ENCODE data around the gene MAP4K5.
"Not testable (repeated sequence)": the region's sequence is repeated elsewhere in the genome, so short reads cannot be mapped to it uniquely, and the experiment has no call there.

MAP4K5 gene

GRCh38 chr14:50532502-50533240 lies at the start of gene MAP4K5:
TSS of gene MAP4K5 (minus strand) at chr14:50532569. CDS start at chr14:50532049, 520 bp downstream.
- peak; percentile 86 to 94 for DNase-seq (ENCODE audit: low spot score in 2 of 2)
- peaks cover 3% of the 10 kb centered on the region for H3K36me3 ChIP-seq (replicated peaks)
- peaks cover 20% of the 10 kb centered on the region for H3K4me1 ChIP-seq
- no peaks in the 10 kb centered on the region for H3K27me3 ChIP-seq (ENCODE audit: low read depth)
- peaks cover 1% of the 10 kb centered on the region for H3K9me3 ChIP-seq
- in situ Hi-C loops (cut with MboI; ENCODE audit: low sequenced_read_pairs) = loop anchor here (25.0 kb wide), 1 partner anchor 645 kb away; the partner anchor contains the start of gene ARF6
- peak within 1 kb of the TSS; percentile 82 for H3K4me3 ChIP-seq

DNA sequence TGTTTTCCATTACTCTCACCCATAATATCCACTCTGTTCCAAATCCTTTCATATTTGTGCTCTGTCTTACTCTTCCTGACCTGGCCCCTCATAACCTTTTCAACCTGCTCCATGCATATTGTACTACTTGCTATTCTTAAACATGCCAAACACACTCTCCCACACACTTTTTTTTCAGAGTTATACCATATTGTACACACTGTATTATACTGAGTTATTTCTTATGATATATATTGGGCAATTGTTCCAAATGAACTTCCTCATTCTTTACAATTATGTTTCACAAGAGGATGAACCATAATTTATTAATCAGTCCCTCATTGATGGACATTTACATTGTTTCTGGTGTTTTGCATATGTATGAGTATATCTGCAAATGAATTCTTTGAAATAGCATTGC lies 46.1 kb upstream of the MAP4K5 start:
- in situ Hi-C loops (cut with MboI; ENCODE audit: low sequenced_read_pairs) = no loop called here
- no peaks in the 10 kb centered on the region for H3K36me3 ChIP-seq (replicated peaks)
- H3K4me1 ChIP-seq = peaks cover 19% of the 10 kb centered on the region
- H3K4me3 ChIP-seq = no peak overlapping the region
- H3K27me3 ChIP-seq (ENCODE audit: low read depth) = no peaks in the 10 kb centered on the region
- no peaks in the 10 kb centered on the region for H3K9me3 ChIP-seq
- DNase-seq (ENCODE audit: low spot score in 2 of 2) = no peak

- no peak overlapping the region for H3K4me3 ChIP-seq
- no peak for DNase-seq (ENCODE audit: low spot score in 2 of 2)
- H3K4me1 ChIP-seq = peaks cover 19% of the 10 kb centered on the region
- H3K9me3 ChIP-seq = no peaks in the 10 kb centered on the region
- in situ Hi-C loops (cut with MboI; ENCODE audit: low sequenced_read_pairs) = no loop called here
- H3K27me3 ChIP-seq (ENCODE audit: low read depth) = no peaks in the 10 kb centered on the region
- no peaks in the 10 kb centered on the region for H3K36me3 ChIP-seq (replicated peaks)
Measured at GRCh38 chr14:50577982-50578381, 45.6 kb upstream of the MAP4K5 start.

GRCh38 chr14:50575769-50576168 lies 43.4 kb upstream of the MAP4K5 start:
- DNase-seq (ENCODE audit: low spot score in 2 of 2) = no peak
- in situ Hi-C loops (cut with MboI; ENCODE audit: low sequenced_read_pairs) = no loop called here

GRCh38 chr14:50573862-50574261 lies 41.5 kb upstream of the MAP4K5 start:
- Histone ChIP-seq H3K27me3 (ENCODE audit: low read depth) (no peaks in the 10 kb centered on the region), H3K4me1 (peaks cover 12% of the 10 kb centered on the region), H3K4me3 (no peak overlapping the region), H3K36me3 (replicated peaks) (no peaks in the 10 kb centered on the region), H3K9me3 (0 out of 2 replicates have a peak, but pooled peaks cover 2% of the 10 kb centered on the region)
- DNase-seq (ENCODE audit: low spot score in 2 of 2) = no peak
- in situ Hi-C loops (cut with MboI; ENCODE audit: low sequenced_read_pairs) = no loop called here

More at GRCh38 chr14:50575769-50576168, 43.4 kb upstream of the MAP4K5 start:
- Histone ChIP-seq H3K36me3 (replicated peaks) (no peaks in the 10 kb centered on the region), H3K9me3 (no peaks in the 10 kb centered on the region), H3K27me3 (ENCODE audit: low read depth) (no peaks in the 10 kb centered on the region), H3K4me1 (peaks cover 19% of the 10 kb centered on the region), H3K4me3 (no peak overlapping the region)

GRCh38 chr14:50569714-50570274 lies 37.4 kb upstream of the MAP4K5 start:
- Histone ChIP-seq H3K4me3 (no peak overlapping the region), H3K4me1 (no peaks in the 10 kb centered on the region), H3K9me3 (0 out of 2 replicates have a peak, but pooled peaks cover 2% of the 10 kb centered on the region), H3K36me3 (replicated peaks) (no peaks in the 10 kb centered on the region), H3K27me3 (ENCODE audit: low read depth) (no peaks in the 10 kb centered on the region)
- DNase-seq (ENCODE audit: low spot score in 2 of 2) = no peak
- in situ Hi-C loops (cut with MboI; ENCODE audit: low sequenced_read_pairs) = no loop called here

DNA sequence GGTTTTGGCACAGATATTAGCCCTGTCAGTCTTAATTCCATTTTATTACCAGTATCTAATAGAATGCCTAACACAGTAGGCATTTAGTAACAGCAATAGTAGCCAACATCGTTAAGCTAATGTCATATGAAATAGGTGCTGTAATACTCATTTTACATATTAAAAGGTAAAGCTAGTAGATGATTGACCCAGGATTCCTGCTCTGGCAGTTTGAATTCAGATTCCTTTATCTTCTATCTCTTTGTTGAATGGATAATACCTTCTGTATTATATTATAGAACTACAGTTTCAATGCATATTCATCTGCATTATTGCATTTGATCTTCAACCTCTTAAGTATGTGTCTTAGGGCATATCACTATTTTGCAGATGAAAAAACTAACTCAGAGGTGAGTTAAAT lies 30.5 kb upstream of the MAP4K5 start:
- peak; percentile 14 to 95 for DNase-seq (ENCODE audit: low spot score in 2 of 2)
- in situ Hi-C loops (cut with MboI; ENCODE audit: low sequenced_read_pairs) = no loop called here

DNA sequence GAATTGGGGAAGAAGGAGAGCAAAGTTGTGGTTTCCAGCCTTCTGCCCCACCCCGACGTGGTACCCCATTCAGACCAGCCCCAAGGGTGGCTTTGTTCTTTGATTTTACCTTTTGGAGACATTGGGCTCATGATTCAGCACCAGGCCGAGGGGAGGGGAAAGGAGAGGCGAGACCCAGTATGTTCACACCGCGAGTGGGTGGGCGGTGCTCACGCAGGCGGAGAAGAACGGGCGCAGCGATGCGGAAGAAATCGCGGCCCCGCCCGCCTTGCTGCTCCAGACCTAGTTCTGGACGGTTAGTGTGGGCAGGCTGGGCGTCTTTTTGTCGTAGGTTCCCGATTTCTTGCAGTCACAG lies 28.5 kb upstream of the MAP4K5 start:
- Histone ChIP-seq H3K9me3 (no peaks in the 10 kb centered on the region), H3K27me3 (ENCODE audit: low read depth) (no peaks in the 10 kb centered on the region), H3K4me3 (peak overlapping the region; percentile 52), H3K36me3 (replicated peaks) (no peaks in the 10 kb centered on the region), H3K4me1 (peaks cover 32% of the 10 kb centered on the region)
- peak; percentile 46 to 86 for DNase-seq (ENCODE audit: low spot score in 2 of 2)
- in situ Hi-C loops (cut with MboI; ENCODE audit: low sequenced_read_pairs) = no loop called here

More for the DNA sequence above, 30.5 kb upstream of the MAP4K5 start:
- no peaks in the 10 kb centered on the region for H3K9me3 ChIP-seq
- no peak overlapping the region for H3K4me3 ChIP-seq
- no peaks in the 10 kb centered on the region for H3K27me3 ChIP-seq (ENCODE audit: low read depth)
- H3K36me3 ChIP-seq (replicated peaks) = no peaks in the 10 kb centered on the region
- peaks cover 32% of the 10 kb centered on the region for H3K4me1 ChIP-seq

DNA sequence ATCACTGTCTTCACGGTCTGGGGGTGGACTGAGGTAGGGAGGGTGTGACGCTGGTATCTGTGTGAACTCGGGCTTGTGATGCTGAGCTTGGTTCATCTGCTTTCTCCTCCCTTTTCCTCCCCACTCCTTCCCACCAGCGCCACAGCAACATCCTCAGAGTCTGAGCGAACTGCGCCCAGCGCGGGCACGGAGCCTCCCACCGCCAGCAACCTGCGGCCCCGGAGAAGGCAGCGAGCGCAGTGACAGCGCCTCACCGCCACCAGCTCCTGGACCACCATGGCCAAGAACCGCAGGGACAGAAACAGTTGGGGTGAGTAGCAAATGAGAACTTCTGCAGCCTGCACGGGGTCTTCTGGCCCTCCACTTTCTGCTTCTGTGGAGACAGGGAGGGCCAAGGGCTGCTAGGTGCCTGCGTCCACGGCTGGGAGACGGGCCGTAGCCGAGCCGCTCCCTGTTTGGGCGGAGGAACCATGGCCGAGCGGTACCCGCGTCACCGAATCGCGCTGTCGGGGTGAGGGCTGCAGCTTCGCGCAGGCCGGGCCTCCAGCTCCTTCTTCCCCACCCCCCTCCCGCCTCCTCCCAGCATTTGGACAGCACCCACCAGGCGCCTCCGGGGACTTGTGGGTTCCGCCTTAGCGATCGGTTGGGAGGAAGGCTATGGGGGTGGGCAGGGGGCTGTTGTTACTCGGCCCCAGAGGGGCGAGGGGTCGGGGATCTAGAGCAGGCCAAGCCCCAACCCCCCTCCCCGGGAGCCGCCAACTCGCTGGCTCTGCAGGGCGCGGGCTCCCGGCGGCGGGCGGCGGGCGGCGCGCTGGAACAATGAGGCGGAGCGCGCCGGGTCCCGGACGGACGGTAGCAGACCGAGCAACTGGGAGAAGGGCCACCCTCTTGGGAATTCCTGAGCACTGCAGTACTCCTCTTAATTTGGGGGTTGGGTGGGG lies 27.9 kb upstream of the MAP4K5 start, which contains the start of gene ATL1:
ATL1 (plus strand) TSS at position 156 of the 941 bp plus-strand sequence; CDS start at position 277, 121 bp downstream.
- H3K27me3 ChIP-seq (ENCODE audit: low read depth) = no peaks in the 10 kb centered on the region
- peak within 1 kb of the TSS; percentile 52 for H3K4me3 ChIP-seq
- no peaks in the 10 kb centered on the region for H3K36me3 ChIP-seq (replicated peaks)
- no peaks in the 10 kb centered on the region for H3K9me3 ChIP-seq
- peak; percentile 74 to 84 for DNase-seq (ENCODE audit: low spot score in 2 of 2)
- in situ Hi-C loops (cut with MboI; ENCODE audit: low sequenced_read_pairs) = no loop called here
- peaks cover 32% of the 10 kb centered on the region for H3K4me1 ChIP-seq

- DNase-seq (ENCODE audit: low spot score in 2 of 2); H3K36me3 ChIP-seq (replicated peaks); H3K4me3 ChIP-seq; in situ Hi-C loops (cut with MboI; ENCODE audit: low sequenced_read_pairs); H3K27me3 ChIP-seq (ENCODE audit: low read depth); H3K4me1 ChIP-seq; H3K9me3 ChIP-seq: not testable (repeated sequence)
Measured at GRCh38 chr14:50552796-50553195, 20.4 kb upstream of the MAP4K5 start.

DNA sequence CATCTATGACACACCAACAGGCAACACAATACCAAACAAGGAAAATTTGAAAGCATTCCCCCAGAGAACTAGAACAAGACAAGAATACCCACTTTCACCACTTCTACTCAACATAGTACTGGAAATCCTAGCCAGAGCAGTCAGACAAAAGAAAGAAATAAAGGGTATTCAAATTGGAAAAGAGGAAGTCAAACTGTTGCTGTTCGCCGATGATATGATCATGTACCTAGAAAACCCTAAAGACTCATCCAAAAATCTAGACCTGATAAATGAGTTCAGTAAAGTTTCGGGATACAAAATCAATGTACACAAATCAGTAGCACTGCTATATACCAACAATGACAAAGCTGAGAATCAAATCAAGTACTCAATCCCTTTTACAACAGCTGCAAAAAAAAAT lies 19.5 kb upstream of the MAP4K5 start:
- Histone ChIP-seq H3K36me3 (replicated peaks) (no peaks in the 10 kb centered on the region), H3K4me1 (no peaks in the 10 kb centered on the region), H3K9me3 (no peaks in the 10 kb centered on the region), H3K4me3 (no peak overlapping the region), H3K27me3 (ENCODE audit: low read depth) (peaks cover 2% of the 10 kb centered on the region; the same call in 1 of the 2 replicates)
- no peak for DNase-seq (ENCODE audit: low spot score in 2 of 2)
- in situ Hi-C loops (cut with MboI; ENCODE audit: low sequenced_read_pairs) = no loop called here

DNA sequence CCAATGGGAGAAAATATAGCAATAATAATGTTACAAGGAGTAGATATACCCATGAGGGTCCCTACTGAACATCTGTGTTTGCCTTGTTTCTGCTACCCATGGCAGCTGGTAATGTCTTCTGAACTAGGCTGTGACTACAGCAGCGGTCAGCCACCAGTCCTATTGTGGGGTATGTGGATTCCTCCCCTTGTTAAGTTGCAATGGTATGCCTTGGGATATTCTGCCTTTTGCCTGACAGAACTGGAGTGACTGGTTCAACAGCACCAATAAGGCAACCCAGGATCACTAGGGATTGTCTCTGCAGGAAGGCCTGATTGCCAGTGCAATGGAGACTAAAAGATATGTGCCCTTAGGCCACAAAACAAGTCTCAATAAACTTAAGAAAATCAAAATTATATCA lies 17.9 kb upstream of the MAP4K5 start:
- Histone ChIP-seq H3K27me3 (ENCODE audit: low read depth) (peaks cover 2% of the 10 kb centered on the region; the same call in 1 of the 2 replicates), H3K36me3 (replicated peaks) (no peaks in the 10 kb centered on the region), H3K9me3 (no peaks in the 10 kb centered on the region), H3K4me1 (no peaks in the 10 kb centered on the region), H3K4me3 (no peak overlapping the region)
- in situ Hi-C loops (cut with MboI; ENCODE audit: low sequenced_read_pairs) = no loop called here
- no peak for DNase-seq (ENCODE audit: low spot score in 2 of 2)

DNA sequence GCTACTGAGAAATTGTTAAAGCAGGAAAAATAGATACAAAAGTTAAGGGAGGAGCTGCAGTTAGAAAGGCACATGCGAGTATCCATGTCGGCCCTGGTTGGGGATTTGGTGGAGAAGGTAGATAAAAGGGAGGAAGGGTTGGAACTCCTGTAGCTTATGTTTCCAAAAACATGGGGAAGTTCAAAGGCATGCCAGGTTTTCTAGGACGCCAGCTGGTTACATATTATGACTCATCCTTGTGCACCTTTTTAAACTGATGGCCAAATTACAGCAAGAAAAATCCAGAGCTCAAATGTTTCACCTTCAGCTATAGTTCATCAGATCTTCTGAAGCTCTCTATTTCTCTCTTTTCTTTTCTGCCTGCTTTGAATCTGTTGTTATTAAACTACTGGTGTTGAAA lies 13.2 kb upstream of the MAP4K5 start:
- in situ Hi-C loops (cut with MboI; ENCODE audit: low sequenced_read_pairs) = loop anchor here (25.0 kb wide), 1 partner anchor 658 kb away; the partner anchor contains the start of gene ARF6
- Histone ChIP-seq H3K4me1 (peaks cover 3% of the 10 kb centered on the region; the same call in 1 of the 2 replicates), H3K4me3 (no peak overlapping the region), H3K27me3 (ENCODE audit: low read depth) (no peaks in the 10 kb centered on the region), H3K9me3 (peaks cover 3% of the 10 kb centered on the region; the same call in 1 of the 2 replicates), H3K36me3 (replicated peaks) (no peaks in the 10 kb centered on the region)
- no peak for DNase-seq (ENCODE audit: low spot score in 2 of 2)

Measured in HAP-1 (cell line).